NCI-H345 (cell line): ENCODE measurements around the gene PTPRE.
"Not testable (repeated sequence)": the region's sequence is repeated elsewhere in the genome, so short reads cannot be mapped to it uniquely, and the experiment has no call there.

Experiments used
- DNase-seq: peaks from one replicate; lab custom pipeline; 2025; lab: John Stamatoyannopoulos, UW

The PTPRE gene

GRCh38 chr10:128072941-128073645 lies 166.2 kb downstream of the PTPRE start:
- DNase-seq: no peak

DNA sequence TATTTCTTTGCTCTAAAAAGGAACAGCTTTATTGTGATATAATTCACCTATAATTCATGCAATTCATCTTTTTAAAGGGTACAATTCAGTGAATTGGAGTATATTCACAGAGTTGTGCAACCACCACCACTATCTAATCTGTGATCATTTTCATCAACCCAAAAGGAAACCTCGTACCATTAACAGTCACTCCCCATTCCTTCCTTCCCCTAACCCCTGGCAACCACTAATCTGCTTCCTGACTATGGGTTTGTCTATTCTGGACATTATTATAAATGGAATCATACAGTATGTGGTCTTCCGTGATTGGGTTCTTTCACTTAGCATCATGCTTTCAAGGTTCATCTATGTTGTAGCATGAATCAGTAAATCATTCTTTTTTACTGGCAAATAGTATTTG lies 167.0 kb downstream of the PTPRE start:
- DNase-seq: no peak

DNA sequence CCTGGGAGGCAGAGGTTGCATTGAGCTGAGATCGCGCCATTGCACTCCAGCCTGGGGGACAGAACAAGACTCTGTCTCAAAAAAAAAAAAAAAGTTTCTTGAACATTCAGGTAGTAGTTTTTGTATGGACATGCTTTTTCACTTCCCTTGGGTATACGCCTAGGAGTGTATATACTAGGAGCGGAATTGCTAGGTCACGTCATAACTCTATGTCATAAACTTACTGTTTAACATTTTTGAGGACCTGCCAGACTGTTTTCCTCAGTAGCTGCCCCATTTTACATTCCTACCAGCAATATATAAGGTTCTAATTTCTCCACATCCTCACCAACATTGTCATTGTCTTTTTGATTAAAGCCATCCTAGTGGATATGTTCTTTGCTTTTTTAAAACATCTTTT lies 167.7 kb downstream of the PTPRE start:
- DNase-seq: no peak

DNA sequence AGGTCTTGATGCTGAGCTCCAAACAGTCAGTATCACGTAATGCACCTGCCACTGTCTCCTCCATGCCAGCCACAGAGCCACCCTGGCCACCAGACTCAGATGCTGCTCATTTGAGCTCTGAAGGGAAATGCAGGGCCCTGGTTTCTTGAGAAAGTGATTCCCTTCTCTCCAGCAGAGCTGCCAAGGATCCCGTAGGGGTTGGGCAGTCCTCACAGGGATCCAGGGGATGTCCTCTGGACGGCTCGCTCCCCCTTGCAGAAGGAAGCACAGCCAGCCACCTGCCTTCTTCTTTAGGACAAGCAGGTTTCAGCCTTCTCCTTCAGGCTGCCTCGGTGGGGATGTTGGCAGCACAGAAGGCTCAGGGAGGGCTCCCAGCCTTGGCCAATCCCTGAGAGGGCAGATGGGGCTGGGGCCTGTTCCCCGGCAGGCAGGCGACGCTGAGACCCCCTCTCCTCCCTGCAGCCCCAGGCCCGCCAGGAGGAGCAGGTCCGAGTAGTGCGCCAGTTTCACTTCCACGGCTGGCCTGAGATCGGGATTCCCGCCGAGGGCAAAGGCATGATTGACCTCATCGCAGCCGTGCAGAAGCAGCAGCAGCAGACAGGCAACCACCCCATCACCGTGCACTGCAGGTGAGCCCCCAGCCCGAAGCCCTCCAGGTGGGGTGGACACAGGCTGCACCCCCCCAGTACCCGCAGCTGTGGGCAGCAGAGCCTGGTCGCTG lies 170.4 kb downstream of the PTPRE start:
- no peak for DNase-seq

GRCh38 chr10:128078136-128078969 lies 171.4 kb downstream of the PTPRE start:
- peak; percentile 32 for DNase-seq

GRCh38 chr10:128080231-128080630 lies 173.3 kb downstream of the PTPRE start:
- DNase-seq: no peak

GRCh38 chr10:128080641-128081040 lies 173.7 kb downstream of the PTPRE start:
- no peak for DNase-seq

DNA sequence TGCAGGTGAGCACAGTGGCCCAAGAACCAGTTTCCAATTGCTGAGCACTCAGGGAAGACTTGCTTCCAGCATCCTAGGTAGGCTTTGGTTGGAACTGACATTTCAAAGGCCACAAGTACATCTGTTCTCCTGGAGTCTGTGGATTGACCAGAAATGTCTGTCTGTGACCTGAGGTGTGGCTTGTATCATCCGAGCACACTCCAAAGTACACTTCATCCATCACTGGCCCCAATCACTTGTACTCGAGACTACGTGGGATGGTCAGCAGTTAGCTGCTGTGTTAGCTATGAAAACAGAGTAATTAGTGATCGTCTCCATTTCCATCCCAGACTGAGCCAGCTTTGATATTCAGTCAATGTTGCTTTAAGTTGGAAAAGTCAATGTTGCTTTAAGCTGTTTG lies 174.3 kb downstream of the PTPRE start:
- no peak for DNase-seq

DNA sequence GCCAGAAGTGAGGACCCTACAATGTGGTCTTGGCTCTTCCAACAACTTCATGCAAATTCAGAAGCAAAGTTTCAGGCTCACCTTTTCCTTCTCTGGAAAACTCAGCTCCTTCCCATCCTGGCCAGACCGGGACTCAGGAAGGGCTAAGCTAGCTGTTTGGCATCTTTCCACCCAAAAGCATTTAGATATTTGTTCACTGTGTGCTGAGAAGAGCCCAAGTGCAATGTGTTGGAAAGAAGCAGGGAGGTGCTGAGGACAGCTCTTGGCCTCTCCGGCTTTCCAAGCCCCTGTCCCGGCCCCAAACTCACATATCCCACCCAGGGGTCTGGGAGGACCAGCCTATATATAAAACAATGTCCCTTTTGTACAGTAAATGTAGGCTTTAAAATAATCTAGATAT lies 174.8 kb downstream of the PTPRE start:
- no peak for DNase-seq

DNA sequence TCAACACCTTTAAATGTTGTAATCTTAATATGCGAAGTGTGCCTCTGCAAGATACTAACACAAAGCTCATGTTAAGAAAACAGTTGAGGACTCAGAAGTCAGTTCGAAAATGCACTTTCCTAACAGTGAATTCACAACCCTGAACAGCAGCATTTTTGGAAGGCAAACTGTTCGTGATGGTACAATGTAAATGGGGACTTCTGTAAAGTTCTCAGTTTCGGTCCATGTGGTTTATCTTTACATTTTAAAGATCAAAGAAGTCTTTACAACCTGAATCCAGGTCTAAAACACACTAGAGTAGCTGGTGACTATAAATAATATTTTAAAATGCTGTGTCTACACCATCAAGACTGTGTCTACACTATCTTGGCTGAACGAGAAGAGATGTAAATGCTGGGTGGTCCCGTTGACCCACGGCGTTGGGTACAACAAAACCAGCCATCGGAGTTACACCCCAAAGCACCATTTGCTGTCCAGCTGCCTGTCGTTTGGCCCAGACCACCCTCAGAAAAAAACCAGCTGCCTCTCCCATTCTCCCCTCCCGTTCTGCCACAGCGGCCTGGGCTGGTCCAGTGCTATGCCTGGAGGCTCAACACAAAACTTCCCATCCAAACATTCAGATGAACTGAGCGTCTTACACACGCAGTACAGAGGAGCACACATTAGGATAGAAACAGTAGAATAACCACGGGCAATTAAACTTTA lies 176.4 kb downstream of the PTPRE start:
- DNase-seq: no peak

GRCh38 chr10:128084364-128084763 lies 177.5 kb downstream of the PTPRE start:
- DNase-seq: no peak

DNA sequence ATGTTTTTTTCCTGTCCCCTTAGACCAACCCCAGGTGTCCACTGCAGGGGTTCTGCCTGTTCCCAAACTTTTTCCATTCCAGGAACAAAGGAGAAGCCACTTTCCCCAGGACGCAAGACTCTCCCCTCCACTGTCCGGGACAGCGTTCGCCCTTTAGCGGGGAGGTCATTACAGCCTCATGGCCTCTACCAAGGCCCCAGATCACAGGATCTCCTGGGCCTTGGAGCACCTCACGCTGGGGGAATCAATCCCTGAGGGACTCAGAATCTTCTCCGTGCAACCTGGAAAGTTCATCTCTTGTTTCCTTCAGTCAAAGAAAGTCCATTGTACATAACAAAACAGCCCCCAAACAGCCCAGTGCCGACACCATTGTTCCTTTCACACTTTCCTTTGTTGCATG lies 178.1 kb downstream of the PTPRE start:
- no peak for DNase-seq

DNA sequence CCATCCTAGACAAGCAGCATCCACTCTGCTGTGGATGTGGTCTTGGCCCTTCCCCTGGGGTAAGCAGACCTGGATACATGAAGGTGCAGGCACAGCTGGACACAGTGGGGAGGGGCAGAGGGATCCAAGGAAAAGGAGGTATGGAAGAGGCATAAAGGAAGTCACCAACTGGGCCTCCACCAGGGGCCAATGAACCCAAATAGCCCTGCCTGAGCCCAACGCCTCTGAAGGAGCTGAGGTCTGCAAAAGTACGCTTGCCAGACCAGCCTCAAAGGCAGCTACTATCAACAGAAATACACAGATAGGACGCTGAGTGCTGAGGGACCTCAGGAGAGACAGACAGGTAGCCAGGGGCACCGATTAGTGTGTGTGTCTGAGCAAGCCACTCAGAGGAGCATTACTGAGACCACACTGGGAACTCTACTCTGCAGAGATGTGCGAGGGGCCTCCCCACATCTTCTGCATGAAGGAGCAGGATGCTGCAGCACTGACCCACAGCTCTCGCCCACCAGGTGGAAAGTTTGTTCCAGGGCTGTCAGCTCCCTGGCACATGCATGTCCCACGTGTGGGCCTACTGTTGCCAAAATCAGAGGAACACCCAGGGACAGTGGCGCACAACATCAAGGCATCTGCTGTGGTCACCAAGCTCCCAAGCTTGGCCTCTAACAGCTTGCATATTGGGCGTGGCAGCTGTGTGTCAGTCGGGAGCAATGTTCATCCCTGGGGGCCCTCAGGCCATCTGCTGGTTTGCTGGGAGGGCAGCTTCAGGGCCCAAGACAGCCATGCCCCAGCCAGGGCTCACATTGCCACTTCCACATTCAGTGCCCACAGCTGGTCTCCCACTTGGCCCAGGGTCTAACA lies 179.3 kb downstream of the PTPRE start:
- no peak for DNase-seq

DNA sequence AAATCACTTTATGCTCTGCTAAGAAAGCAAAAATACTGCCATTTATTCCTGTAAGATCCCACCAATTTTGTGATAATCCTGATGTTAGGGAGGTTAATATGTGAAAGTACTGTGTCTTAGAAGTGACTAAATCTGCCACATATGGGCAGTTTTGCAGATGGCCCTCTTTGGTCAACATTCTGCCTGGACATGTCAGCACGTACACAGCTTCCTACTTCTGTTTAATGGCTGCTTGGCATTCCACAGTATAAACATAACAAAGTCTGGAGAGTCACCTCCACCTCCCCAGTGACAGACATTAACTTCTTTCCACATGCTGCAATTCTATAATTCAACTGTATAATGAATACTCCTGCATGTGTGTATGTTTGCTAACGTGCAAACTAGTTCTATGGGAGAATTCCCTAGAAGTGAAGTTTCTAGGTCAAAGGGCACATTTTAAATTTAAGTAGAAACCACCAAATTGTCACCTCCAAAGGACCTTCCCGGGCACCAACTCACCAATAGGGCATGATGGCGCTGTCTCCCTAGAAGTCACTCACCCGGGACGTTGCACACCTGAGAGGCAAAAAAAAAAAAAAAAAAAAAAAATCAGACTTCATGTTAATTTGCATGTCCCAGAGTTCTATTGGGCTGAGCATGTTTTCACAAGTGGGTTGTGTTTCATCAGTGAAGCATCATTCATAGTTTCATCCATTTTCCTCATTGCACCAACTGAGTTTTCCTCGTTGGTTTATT lies 180.4 kb downstream of the PTPRE start:
- DNase-seq: no peak

- no peak for DNase-seq
Measured at GRCh38 chr10:128087884-128088709, 181.2 kb downstream of the PTPRE start.

GRCh38 chr10:128091636-128092210 lies 184.8 kb downstream of the PTPRE start:
- DNase-seq: no peak

GRCh38 chr10:128092454-128092853 lies 185.6 kb downstream of the PTPRE start:
- no peak for DNase-seq

DNA sequence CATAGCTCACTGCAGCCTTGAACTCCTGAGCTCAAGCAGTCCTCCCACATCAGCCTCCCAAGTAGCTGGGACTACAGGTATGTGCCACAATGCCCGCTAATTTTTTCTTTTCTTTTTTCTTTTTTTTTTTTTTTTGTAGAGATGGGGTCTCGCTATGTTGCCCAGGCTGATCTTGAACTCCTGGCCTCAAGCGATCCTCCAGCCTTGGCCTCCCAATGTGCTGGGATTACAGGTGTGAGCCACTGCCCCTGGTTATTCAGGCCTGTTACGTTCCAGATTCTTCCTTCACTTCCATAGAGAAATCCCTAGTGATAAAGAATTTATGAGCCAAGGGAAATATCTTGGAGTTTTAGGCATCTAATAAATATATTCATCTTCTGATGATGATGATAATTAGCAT lies 187.7 kb downstream of the PTPRE start:
- DNase-seq: not testable (repeated sequence)

GRCh38 chr10:128095027-128095752 lies 188.3 kb downstream of the PTPRE start:
- DNase-seq: peak; percentile 6
